GM21619 (cell line): Measurements from ENCODE around the gene LRCH2.
"Not testable (repeated sequence)": the region's sequence is repeated elsewhere in the genome, so short reads cannot be mapped to it uniquely, and the experiment has no call there.

Experiments used
- ATAC-seq: cut with Tn5 transposase; IDR thresholded peaks from one replicate; pipeline ENCODE4 v1.9.1; 2021; ENCODE audit not compliant: unreplicated experiment

The LRCH2 gene

DNA sequence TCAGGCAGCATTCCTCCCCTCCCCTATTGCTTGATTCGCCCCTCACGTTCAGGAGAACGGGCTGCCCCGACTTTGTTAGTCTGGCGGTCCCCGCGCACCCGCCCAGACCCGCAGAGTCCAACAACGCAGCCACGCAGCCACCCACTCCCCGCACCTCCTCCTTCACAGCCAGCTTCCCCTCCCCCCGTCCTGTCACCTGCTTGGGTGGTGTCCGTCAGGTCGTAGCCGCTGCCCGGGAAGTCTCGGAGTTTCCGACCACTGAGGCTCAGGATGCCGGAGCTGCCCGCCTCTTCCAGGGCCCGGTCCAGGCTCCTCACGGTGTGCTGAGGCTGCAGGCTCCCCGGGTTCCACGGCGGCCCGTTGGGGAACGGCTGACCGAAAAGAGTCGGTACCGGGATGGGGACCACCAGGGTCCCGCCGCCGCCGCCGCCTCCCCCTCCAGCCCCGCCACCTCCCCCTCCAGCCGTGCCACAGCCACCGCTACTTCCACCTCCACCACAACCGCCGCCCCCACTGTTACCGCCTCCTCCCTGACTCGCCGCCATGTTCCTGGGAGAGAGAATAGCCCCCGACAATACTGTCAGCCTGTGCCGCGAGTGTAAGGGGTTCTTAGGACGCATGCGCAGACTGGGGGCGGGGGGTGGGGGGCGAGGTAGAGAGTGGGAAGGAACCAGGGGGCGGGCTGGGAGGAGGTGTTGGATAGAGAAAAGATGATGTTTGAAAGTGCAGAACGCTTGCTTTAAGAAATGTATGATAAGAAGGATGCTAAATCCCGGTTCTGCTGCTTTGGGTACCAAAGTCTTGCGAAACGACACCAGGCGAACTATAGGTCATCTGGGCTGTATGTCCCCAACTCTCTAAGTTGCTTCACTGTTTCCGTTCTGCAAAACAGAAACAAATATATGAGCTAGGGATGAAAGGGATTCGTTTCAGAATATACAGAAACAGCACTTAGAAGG lies at the start of gene LRCH2:
TSS of gene LRCH2 (minus strand) at position 600 of the 959 bp plus-strand sequence. CDS start at position 545, 55 bp downstream.
- no peak for ATAC-seq

- ATAC-seq, result no peak
These were observed 35.3 kb upstream of the LRCH2 start for GRCh38 chrX:115269051-115269683.

- no peak for ATAC-seq
These were observed 34.5 kb upstream of the LRCH2 start for GRCh38 chrX:115268421-115268820.

- ATAC-seq, result no peak
These were observed 32.4 kb upstream of the LRCH2 start for GRCh38 chrX:115266300-115266699.

GRCh38 chrX:115264009-115264408 lies 30.1 kb upstream of the LRCH2 start:
- no peak for ATAC-seq

GRCh38 chrX:115261148-115261547 lies 27.3 kb upstream of the LRCH2 start:
- no peak for ATAC-seq

DNA sequence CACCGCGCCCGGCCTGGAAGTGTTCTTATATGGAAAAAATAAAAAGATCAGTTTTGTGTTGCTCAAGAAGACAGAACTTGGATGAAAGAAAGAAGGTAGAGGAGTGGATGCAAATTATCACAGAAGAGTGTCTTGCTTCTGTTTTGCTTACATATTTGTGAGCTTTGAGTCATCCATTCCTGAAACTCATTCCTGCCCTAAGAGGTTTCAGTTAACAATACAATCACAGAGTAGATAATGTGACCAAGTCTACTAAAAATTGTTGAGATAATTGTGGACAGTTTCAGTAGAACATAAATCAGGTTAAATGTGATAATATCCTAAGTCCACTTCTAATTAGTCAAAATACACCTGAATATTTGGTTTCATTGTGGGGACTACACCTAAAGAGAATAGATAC lies 26.4 kb upstream of the LRCH2 start:
- ATAC-seq, result no peak

- ATAC-seq, result no peak
These were observed 25.5 kb upstream of the LRCH2 start for GRCh38 chrX:115259238-115259875.

- ATAC-seq, result no peak
These were observed 23.8 kb upstream of the LRCH2 start for GRCh38 chrX:115257711-115258110.

DNA sequence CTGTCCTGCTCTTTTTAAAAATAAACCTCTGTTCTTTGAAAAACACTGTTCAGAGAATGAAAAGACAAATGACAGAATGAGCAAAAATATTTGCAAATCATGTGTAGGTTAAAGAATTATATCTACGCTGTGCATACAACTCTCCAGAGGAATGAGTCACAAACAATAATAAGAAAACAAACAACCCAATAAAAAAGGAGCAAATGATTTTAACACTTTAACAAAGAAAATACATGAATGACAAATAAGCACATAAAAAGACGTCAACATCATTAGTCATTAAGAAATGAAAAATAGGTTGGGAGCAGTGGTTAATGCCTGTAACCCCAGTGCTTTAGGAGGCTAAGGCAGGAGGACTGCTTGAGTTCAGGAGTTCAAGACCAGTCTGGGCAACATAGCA lies 21.1 kb upstream of the LRCH2 start:
- no peak for ATAC-seq

DNA sequence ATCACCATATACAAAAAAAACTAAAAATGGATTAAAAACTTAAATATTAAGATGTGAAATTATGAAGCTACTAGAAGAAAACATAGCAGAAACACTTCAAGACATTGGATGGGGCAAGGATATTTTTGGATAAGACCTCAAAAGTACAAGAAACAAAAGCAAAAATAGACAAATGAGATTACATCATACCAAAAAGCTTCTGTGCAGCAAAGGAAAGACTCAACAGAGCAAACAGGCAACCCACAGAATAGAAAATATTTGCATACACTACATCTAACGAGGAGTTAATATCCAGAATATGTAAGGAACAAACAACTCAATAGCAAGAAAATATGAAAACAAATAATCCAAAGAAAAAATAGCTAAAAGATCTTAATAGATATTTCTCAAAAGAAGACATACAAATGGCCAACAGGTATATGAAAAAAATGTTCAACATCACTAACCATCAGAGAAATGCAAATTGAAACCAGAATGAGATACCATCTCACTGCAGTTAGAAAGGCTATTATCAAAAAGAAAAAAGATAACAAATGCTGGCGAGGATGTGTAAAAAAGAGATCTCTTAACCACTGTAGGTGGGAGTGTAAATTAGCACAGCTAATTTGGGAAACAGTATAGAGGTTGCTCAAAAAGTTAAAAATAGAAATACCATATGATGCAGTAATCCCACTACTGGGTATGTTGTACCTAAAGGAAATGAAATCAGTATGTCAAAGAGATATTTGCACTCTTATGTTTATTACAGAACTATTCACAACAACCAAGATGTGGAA lies 17.8 kb upstream of the LRCH2 start:
- ATAC-seq, result no peak

GRCh38 chrX:115237056-115237455 lies 3.2 kb upstream of the LRCH2 start:
- ATAC-seq, result no peak

DNA sequence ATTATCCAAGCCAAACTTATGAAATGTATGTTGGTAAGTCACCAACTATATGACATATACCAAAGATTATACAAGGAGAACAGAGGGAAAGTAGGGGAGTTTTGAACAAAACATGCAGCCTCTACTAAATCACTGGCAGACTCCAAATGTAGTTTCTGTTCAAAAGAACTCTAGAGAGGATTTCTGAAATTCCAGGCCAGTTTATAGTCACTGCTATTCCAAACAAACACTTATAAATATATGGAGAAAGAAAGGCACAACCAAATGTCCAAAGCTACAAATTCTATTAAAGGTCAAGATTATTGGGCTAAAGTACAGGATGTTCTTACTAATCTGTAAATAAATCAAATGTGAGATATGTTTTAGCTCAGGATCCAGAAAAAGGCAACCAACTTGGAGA lies 2.7 kb upstream of the LRCH2 start:
- no peak for ATAC-seq

DNA sequence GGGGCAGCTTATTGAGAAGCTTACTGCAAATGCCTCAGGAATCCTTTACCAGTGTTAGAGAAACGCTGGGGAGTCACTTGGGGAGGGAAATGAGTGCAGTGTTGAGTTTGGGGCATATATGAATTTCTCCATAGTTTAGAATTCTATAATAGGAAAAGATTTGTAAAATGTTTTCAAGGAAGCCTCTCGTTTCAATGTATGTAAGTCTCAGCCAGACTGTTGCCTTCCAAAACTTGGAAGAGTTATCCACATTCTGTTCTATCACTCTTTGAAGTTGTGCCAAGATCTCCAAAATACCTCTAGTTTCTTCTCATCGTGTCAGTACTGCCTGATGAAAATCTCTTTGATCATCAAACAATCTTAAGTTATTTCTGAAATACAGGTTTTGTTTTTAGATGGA lies 565 bp upstream of the LRCH2 start:
- ATAC-seq, result no peak

DNA sequence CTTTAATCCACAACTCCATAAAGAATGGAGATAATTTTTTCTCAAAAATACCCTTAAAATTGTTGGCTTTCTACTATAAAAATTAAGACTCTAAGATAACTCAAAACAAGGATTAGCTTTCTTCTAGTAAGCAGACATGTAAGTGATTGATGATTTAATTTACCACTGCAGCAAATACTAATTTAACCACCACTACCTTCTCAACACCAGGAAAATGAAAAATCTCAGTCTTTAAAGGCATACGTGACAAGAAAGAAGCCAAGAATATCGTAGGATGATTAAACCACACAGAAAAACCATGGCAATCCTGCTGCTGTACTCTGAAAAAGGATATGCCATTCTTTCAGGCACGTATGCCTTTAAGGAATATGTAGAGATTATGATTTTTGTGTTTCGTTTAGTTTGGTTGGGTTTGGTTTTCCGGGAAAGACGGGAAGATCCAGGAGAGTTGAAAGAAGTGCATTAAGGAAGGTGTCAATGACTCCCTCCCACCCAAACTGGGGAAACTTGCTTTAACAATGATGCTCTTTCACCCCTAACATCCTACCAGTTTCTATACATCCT lies 881 bp downstream of the LRCH2 start:
- no peak for ATAC-seq

DNA sequence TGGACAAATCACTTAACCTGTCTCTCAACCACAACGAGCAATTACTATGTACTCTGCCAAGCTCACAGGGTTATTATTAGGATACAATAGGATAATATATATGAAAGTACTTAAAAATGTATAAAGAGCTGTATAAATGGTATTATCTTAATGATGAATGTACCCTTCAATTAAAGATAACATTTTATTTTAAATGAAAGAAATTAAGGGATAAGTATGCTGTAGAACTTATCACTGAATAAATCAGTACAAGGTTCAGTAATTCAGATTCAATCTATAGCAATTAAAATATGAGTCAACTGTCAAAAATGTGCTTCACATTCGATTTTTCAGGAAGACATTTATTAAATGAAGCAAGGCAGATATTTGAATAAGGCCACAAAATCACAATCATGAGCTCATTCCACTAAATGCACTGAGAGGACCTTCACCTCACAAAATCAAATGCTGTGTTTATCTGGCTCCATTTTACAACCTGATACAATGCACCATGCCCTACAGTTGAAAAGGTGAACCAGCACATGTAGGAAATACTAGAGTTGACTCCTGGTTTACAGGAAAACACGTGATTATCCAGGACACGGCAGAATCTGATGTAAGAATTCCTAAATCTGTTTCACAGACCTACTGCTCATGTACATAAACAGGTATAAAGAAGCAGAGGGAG lies 4.4 kb downstream of the LRCH2 start:
- ATAC-seq, result no peak

DNA sequence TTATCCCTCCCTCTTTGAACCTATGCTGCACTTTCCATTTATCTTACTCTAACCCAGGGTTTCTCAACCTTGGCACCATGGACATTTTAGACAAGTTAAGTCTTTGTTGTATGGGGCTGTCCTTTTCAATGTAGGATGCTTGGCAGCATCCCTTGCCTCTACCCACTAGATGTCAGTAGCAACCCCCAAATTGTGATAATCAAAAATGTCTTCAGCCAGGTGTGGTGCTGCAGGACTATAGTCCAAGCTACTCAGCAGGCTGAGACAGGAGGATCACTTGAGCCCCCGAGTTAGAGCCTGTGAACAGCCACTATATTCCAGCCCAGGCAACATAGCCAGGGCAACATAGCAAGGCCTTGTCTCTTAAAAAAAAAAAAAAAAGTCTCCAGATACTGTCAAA lies 7.0 kb downstream of the LRCH2 start:
- no peak for ATAC-seq

- ATAC-seq, result not testable (repeated sequence)
These were observed 16.6 kb downstream of the LRCH2 start for GRCh38 chrX:115217346-115217745.

- no peak for ATAC-seq
These were observed 19.3 kb downstream of the LRCH2 start for GRCh38 chrX:115214605-115215004.

- ATAC-seq, result no peak
These were observed 19.7 kb downstream of the LRCH2 start for GRCh38 chrX:115214151-115214550.
